ENCODE data around the gene ZNF883.

ZNF883 gene

DNA sequence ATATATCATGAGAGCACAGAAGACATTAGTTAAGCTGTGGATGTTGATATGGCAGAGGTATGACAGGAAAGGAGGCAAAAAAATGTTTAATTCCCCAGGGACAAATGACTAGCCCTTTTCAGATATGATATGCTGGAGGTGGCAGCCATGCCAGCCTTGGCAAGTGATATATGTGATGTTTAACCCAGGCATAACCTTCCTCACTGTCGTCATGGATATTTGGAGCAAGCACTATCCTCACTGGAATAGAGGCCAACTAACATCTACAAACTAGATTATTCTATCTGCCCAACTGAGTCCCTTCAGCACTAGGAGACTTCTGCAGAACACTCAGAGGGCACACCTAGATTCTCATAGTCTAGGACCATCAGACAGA is 94.0 kb downstream of the ZNF883 start:
- DNase-seq (ENCODE audit: low spot score), result no peak

DNA sequence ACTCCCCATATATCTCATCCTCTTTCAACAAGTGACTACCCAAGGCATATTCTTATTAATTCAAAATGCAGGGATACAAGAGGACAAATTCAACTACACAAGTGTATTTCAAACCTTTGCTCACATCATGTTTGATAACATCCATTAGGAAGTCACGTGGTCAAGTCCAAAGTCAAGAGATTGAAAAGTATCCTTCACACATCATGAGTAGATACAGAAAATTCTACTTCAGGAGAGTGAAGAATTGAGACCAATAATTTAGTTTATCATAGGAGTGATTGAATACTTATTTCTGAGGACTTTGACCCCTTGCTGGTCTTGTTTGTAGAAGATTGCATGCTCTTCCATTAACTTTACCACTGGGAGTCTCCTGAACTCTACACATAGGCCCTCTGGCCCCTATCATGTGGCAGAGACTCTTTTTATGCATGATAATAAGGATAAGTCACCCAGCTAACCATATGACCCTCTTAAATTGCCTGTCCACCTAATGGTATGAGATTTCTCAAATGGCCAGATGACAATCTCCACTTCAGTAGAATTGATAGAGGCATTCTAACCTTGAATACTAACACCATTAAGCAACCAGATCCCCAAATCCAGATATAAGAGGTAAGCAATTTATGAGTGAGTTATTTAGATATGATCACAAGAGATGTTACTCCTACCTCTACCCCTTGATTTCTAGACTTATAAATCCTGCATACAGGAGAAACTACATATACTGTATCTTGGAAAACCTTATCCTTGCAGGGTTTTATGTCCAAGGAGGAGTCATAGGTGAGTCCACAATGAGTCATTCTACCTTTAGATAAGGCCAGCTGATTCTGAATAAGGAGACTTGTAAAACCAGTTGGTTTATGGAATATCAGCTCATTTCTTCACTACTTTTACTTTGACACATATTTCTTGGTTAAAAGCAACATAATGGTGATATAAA is 94.7 kb downstream of the ZNF883 start:
- no peak for DNase-seq (ENCODE audit: low spot score)

DNA sequence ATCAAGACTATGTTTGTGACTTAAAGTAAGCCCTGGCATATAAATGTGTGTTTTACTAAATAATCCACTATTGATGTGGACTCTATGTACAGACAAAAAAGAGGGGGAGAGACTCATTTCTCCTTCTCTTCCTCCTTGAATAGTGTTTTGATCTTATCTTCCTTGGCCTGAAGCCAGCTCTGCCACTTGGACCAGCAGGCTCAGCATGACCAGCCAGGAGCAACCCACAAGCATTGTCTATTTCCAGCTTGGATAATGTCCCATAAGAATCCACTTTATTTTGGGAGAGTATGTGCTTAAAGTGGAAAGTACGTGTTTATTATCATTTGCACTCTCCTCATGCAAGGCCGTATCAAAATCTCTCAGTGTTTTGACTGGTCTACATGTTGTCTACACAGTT is 97.5 kb downstream of the ZNF883 start:
- no peak for DNase-seq (ENCODE audit: low spot score)

DNA sequence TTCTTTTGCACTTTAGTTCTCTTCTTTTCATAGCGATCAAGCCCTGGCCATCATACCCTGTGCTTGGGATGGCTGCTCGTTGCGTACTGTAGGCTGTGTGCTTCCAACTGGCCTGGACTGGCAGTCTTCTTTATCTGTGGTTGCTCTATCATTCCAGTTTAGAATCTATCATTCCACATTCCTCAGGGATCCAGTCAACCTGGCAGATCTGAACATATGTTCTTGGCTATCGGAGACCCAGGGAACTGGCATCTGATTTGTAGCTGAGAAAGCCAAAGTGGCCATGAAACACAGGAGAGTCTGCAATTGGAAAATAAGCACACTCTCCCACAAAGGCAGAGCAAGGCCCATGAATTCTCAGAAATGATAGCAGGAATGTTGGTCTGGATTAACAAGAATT is 98.7 kb downstream of the ZNF883 start:
- DNase-seq (ENCODE audit: low spot score), result no peak

DNA sequence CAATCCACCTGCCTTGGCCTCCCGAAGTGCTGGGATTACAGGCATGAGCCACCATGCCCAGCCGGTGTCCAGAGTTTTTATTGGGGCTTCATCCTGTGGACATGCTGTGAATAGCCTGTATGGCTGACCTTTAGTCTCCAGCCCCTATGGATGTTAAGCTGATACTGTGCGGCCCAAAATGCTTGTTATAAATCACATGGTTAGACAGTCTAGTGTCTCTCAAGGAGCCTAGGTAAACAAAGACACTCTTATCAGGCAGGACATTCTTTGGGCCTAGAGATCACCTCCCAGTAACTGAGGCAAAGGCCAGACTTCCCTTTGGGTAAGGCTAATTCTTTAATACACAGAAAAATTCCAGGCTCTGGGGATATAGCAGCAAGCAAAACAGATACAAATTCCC is 99.4 kb downstream of the ZNF883 start:
- DNase-seq (ENCODE audit: low spot score), result no peak

DNA sequence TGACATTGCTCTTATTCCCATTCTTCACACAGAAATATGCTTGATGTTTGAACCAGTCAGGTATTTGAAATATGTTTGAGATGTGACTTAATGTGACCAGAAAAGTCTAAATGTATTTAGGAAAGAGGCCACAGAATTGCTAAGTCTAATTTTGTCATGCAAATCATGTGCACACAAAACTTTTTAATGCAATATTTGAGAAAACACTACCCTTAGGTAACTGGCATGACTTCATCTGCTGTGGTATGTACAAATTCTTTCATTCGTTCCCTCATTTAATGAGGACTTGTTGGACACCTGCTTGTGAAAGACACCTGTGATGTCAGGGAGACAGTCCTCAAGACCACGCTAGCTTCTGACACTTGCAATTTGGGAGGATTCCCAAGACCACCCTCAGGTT is 100.3 kb downstream of the ZNF883 start:
- DNase-seq (ENCODE audit: low spot score), result no peak

All from CD4-positive, alpha-beta T cell treated with Interleukin-2 at 100 ng/mL for 4 hours (primary cell).